Activated CD4-positive, alpha-beta memory T cell treated with anti-CD3 and anti-CD28 coated beads, Interleukin-2, amount 10 ng/mL, durations not matched to agents 7 days and 5 days (primary cell): Measurements from ENCODE around the gene MRPL17. TPM values are rescaled to one million over a fixed set of nuclear protein-coding genes. Genes with fewer than 3 reads are reported as not detected.
A peak's percentile ranks its signal among the peaks of the same experiment; 100 is the strongest.

Experiments used
- CTCF ChIA-PET: fragments of 350-600 bp; sonication (Branson Sonifier 250); formaldehyde crosslinking; loops from one replicate; lab custom pipeline; 2021; ENCODE audit warnings: antibody characterized with exemption, inconsistent platforms; lab: Charles Lee
- POLR2A ChIA-PET: fragments of 350-600 bp; sonication (Branson Sonifier 250); formaldehyde crosslinking; loops from one replicate; lab custom pipeline; 2021; ENCODE audit warnings: antibody characterized with exemption; lab: Charles Lee
- DNase-seq: peaks from one replicate; pipeline ENCODE4 v3.0.0-alpha.2; 2020
- H3K27ac Mint-ChIP-seq: one replicate; pipeline ENCODE4 v1.8.0; 2021; ENCODE audit warnings: mild to moderate bottlenecking, mixed read lengths
- H3K27me3 Mint-ChIP-seq: one replicate; pipeline ENCODE4 v1.8.0; 2021; ENCODE audit warnings: mixed read lengths
- H3K36me3 Mint-ChIP-seq: one replicate; pipeline ENCODE4 v1.8.0; 2021; ENCODE audit warnings: low read depth, mixed read lengths
- H3K4me1 Mint-ChIP-seq: one replicate; pipeline ENCODE4 v1.8.0; 2021; ENCODE audit warnings: mixed read lengths
- H3K4me3 Mint-ChIP-seq: one replicate; pipeline ENCODE4 v1.8.0; 2021; ENCODE audit warnings: mild to moderate bottlenecking, mixed read lengths
- H3K9me3 Mint-ChIP-seq: one replicate; pipeline ENCODE4 v1.8.0; 2021; ENCODE audit warnings: mixed read lengths
- total RNA-seq, 2 experiments: library from RNA; stranded (reverse); gene quantifications; one replicate each; pipeline ENCODE4 v1.2.3, GENCODE V29; 2021

MRPL17 gene
- total RNA-seq, 2 experiments from 2014 or later, result 54.1 to 56.3 TPM

DNA sequence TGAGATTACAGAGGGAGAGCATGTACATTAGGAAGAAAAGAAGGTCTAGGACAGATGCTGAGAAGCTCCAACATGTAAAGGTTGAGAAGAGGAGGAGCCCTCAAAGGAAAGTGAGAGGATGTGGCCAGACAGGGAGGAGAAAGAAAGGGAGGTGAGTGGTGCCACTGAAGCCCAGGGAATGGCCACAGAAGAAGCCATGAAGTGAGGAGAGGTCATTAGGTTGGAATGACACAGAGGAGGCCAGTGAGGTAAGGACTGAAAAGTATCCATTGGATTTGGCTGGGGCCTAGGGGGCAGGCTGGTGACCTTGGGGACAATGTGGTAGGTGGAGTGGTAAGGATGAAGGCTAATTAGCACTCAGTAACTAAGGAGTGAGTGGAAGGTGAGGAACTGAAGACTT is 24.5 kb downstream of the MRPL17 start:
- Mint-ChIP-seq H3K9me3 (no peaks in the 10 kb centered on the region), H3K36me3 (no peaks in the 10 kb centered on the region), H3K27ac (no peak overlapping the region), H3K27me3 (peaks cover 21% of the 10 kb centered on the region), H3K4me3 (no peak overlapping the region), H3K4me1 (peaks cover 4% of the 10 kb centered on the region)
- DNase-seq, result no peak
- ChIA-PET CTCF (interaction anchor here (1.2 to 2.2 kb wide), 2 partner anchors 10 to 12 kb away, joined by 3 to 8 read pairs; no protein-coding TSS in a partner anchor), POLR2A (interaction anchor here (3.3 kb wide), 1 partner anchor 40 kb away, joined by 15 read pairs; the partner anchor contains the start of gene TPP1)

GRCh38 chr11:6657346-6657745 is 25.8 kb downstream of the MRPL17 start:
- CTCF ChIA-PET, result interaction anchor here (0.9 to 2.2 kb wide), 3 partner anchors 11 to 98 kb away, joined by 3 to 8 read pairs (median 3); partner anchors contain the start of gene TPP1
- H3K27me3 Mint-ChIP-seq, result peaks cover 18% of the 10 kb centered on the region
- no peaks in the 10 kb centered on the region for H3K36me3 Mint-ChIP-seq
- peaks cover 3% of the 10 kb centered on the region for H3K4me1 Mint-ChIP-seq
- H3K27ac Mint-ChIP-seq, result no peak overlapping the region
- no peak overlapping the region for H3K4me3 Mint-ChIP-seq
- no peaks in the 10 kb centered on the region for H3K9me3 Mint-ChIP-seq
- POLR2A ChIA-PET, result no interaction called here
- no peak for DNase-seq

GRCh38 chr11:6656936-6657335 is 26.2 kb downstream of the MRPL17 start:
- Mint-ChIP-seq H3K27me3 (peaks cover 18% of the 10 kb centered on the region), H3K9me3 (no peaks in the 10 kb centered on the region), H3K27ac (no peak overlapping the region), H3K4me1 (peaks cover 3% of the 10 kb centered on the region), H3K4me3 (no peak overlapping the region), H3K36me3 (no peaks in the 10 kb centered on the region)
- DNase-seq, result no peak
- CTCF ChIA-PET, result interaction anchor here (0.9 to 2.2 kb wide), 4 partner anchors 11 to 98 kb away, joined by 3 to 8 read pairs (median 3); partner anchors contain the start of gene TPP1
- POLR2A ChIA-PET, result no interaction called here

DNA sequence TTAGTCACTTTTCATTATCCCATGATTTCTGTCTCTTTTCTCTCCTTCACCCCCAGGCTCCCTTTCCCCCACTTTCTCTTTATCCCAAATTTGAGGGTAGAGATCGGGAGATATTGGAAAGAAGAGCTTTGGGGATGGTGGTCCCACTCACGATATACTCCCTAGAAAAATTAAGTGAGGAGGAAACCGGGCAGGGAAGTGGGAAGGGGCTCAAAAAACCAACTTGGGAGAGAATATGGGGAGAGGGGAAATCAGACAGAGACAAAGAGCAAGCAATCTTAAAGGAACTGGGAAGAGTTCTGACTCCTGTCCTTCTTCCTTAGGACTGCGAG is 26.6 kb downstream of the MRPL17 start:
- Mint-ChIP-seq H3K4me1 (peaks cover 3% of the 10 kb centered on the region), H3K9me3 (no peaks in the 10 kb centered on the region), H3K4me3 (no peak overlapping the region), H3K27ac (no peak overlapping the region), H3K36me3 (no peaks in the 10 kb centered on the region), H3K27me3 (peaks cover 18% of the 10 kb centered on the region)
- CTCF ChIA-PET, result interaction anchor here (1.0 kb wide), 1 partner anchor 14 kb away, joined by 3 read pairs; no protein-coding TSS in a partner anchor
- POLR2A ChIA-PET, result no interaction called here
- DNase-seq, result no peak

- no peak within 1 kb of the TSS for H3K27ac Mint-ChIP-seq
- POLR2A ChIA-PET, result no interaction called here
- peaks cover 18% of the 10 kb centered on the region for H3K27me3 Mint-ChIP-seq
- peaks cover 3% of the 10 kb centered on the region for H3K4me1 Mint-ChIP-seq
- DNase-seq, result no peak
- H3K4me3 Mint-ChIP-seq, result peak within 1 kb of the TSS; percentile 37
- no peaks in the 10 kb centered on the region for H3K9me3 Mint-ChIP-seq
- no peaks in the 10 kb centered on the region for H3K36me3 Mint-ChIP-seq
- CTCF ChIA-PET, result interaction anchor here (1.0 kb wide), 1 partner anchor 13 kb away, joined by 3 read pairs; no protein-coding TSS in a partner anchor
These were observed 27.2 kb downstream of the MRPL17 start, which contains the start of gene DCHS1 for GRCh38 chr11:6655790-6656583. DCHS1 (minus strand) TSS chr11:6655809; CDS start chr11:6641613, 14,196 bp downstream.

DNA sequence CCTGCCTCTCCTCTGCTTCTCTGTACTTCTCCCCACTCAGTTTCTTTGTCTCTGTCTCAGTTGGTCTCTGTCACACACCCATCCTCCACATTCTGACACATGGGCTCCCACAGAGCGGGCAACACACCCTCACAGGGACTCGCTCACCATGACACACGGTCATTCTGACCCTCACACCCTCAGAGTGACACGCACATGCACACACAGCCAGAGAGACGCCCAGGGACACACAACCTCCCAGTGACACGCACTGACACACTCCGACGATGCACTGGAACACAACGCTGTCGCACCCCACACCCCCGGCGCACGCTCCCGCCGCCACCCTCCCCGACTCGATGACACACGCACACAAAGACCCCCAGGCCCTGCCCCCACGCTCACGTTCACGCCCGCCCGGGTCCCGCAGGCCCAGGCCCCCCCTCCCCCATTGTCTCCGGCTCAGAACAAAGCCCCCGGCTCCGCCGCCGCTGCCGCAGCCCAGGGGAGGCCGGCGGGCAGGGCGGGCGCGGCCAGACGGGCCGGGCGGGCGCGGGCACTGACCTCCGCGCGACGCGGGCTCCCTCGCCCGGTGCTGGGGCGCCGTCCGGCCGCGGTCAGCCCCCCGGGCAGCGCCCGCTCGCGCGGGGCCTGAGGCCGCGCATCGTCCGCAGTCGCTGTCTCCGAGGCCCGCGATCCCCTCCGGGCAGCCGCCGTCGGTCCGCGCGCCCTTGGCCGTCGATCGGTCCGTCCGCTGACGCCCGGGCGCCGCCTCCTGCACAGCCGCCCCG is 27.9 kb downstream of the MRPL17 start:
- Mint-ChIP-seq H3K9me3 (no peaks in the 10 kb centered on the region), H3K4me3 (no peak overlapping the region), H3K4me1 (peaks cover 3% of the 10 kb centered on the region), H3K36me3 (no peaks in the 10 kb centered on the region), H3K27me3 (peaks cover 18% of the 10 kb centered on the region), H3K27ac (no peak overlapping the region)
- CTCF ChIA-PET, result no interaction called here
- POLR2A ChIA-PET, result no interaction called here
- DNase-seq, result no peak

GRCh38 chr11:6654281-6655019 is 28.7 kb downstream of the MRPL17 start:
- Mint-ChIP-seq H3K4me1 (peaks cover 3% of the 10 kb centered on the region), H3K36me3 (no peaks in the 10 kb centered on the region), H3K27ac (no peak overlapping the region), H3K9me3 (no peaks in the 10 kb centered on the region), H3K4me3 (no peak overlapping the region), H3K27me3 (peaks cover 18% of the 10 kb centered on the region)
- DNase-seq, result no peak
- CTCF ChIA-PET, result no interaction called here
- POLR2A ChIA-PET, result no interaction called here

- Mint-ChIP-seq H3K27me3 (peaks cover 18% of the 10 kb centered on the region), H3K4me1 (peaks cover 3% of the 10 kb centered on the region), H3K4me3 (no peak overlapping the region), H3K36me3 (no peaks in the 10 kb centered on the region), H3K9me3 (no peaks in the 10 kb centered on the region), H3K27ac (no peak overlapping the region)
- ChIA-PET CTCF (no interaction called here), POLR2A (no interaction called here)
- DNase-seq, result no peak
These were observed 29.5 kb downstream of the MRPL17 start for GRCh38 chr11:6653656-6654055.

DNA sequence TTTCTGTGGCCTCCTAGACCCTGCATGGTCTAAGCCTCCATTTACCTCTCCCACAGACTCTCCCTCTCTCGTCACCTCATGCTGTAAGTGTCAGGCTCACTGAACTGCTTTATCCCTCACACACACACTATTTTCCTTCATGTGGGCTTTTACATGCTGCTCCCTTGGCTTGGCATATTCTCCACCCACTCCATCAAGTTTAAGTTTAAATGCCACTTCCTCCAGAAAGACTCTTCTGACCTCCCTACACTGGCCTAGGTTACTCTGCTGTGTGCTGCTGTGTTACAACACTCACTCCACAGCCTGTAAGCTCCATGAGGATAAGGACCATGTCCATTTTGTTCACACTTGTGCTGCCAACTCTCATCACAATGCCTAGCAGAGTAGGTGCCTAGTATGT is 30.0 kb downstream of the MRPL17 start:
- no peak for DNase-seq
- no peaks in the 10 kb centered on the region for H3K36me3 Mint-ChIP-seq
- peaks cover 18% of the 10 kb centered on the region for H3K27me3 Mint-ChIP-seq
- H3K4me1 Mint-ChIP-seq, result peaks cover 3% of the 10 kb centered on the region
- CTCF ChIA-PET, result no interaction called here
- no peak overlapping the region for H3K27ac Mint-ChIP-seq
- POLR2A ChIA-PET, result no interaction called here
- no peak overlapping the region for H3K4me3 Mint-ChIP-seq
- H3K9me3 Mint-ChIP-seq, result no peaks in the 10 kb centered on the region

- no peak for DNase-seq
- H3K36me3 Mint-ChIP-seq, result no peaks in the 10 kb centered on the region
- H3K27me3 Mint-ChIP-seq, result peaks cover 13% of the 10 kb centered on the region
- peaks cover 3% of the 10 kb centered on the region for H3K4me1 Mint-ChIP-seq
- POLR2A ChIA-PET, result no interaction called here
- H3K9me3 Mint-ChIP-seq, result no peaks in the 10 kb centered on the region
- no peak overlapping the region for H3K4me3 Mint-ChIP-seq
- no peak overlapping the region for H3K27ac Mint-ChIP-seq
- CTCF ChIA-PET, result interaction anchor here (0.6 to 1.2 kb wide), 2 partner anchors 33 to 50 kb away, joined by 3 read pairs; partner anchors contain the start of gene TPP1
These were observed 31.0 kb downstream of the MRPL17 start for GRCh38 chr11:6652182-6652581.

DNA sequence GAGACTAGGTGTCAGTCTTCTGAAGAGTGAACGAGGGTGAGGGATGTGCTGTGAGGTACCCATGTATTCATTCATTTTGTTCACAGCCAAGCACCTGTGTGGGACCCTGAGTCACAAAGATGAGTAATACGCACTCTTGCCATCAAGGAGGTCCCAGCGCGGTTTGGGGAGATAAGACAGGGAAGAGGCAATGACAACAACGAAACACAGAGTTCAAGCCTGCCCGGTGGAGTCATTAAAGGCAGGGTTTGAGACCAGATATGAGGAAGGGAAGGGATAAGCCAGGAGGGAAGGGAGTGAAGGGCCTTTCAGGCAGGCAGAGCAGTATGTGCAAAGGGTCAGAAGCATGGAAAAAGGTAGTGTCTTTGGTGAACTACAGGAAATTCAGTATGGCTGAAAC is 32.2 kb downstream of the MRPL17 start:
- no peak overlapping the region for H3K4me3 Mint-ChIP-seq
- DNase-seq, result no peak
- H3K27ac Mint-ChIP-seq, result no peak overlapping the region
- no peaks in the 10 kb centered on the region for H3K36me3 Mint-ChIP-seq
- POLR2A ChIA-PET, result no interaction called here
- H3K9me3 Mint-ChIP-seq, result no peaks in the 10 kb centered on the region
- CTCF ChIA-PET, result no interaction called here
- H3K27me3 Mint-ChIP-seq, result peaks cover 1% of the 10 kb centered on the region
- H3K4me1 Mint-ChIP-seq, result peaks cover 1% of the 10 kb centered on the region

DNA sequence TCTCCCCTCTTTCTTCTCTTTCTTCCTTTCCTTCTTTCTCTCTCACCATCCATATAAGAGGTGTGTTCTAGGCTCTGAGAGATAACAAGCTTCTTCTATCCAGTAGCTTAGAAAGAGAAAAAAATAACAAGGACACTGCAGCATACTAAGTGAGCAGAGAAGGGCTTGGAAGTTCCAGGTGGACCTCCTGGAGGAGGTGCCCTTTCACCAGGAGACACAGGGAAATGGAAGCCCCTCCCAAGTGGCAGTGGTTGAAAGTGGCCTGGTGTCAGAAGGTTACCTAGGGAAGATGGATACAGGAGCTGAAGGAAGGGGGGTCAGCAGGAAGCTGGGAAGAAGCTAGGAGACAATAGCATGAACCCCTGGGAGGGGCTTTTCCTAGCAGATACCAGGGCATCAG is 33.0 kb downstream of the MRPL17 start:
- no peak overlapping the region for H3K27ac Mint-ChIP-seq
- no peak overlapping the region for H3K4me3 Mint-ChIP-seq
- DNase-seq, result no peak

More for the DNA sequence above, 33.0 kb downstream of the MRPL17 start:
- H3K4me1 Mint-ChIP-seq, result no peaks in the 10 kb centered on the region
- ChIA-PET POLR2A (no interaction called here), CTCF (interaction anchor here (0.6 to 1.6 kb wide), 2 partner anchors 33 to 206 kb away, joined by 3 to 10 read pairs; partner anchors contain the start of gene MRPL17)
- H3K9me3 Mint-ChIP-seq, result no peaks in the 10 kb centered on the region
- no peaks in the 10 kb centered on the region for H3K27me3 Mint-ChIP-seq
- no peaks in the 10 kb centered on the region for H3K36me3 Mint-ChIP-seq
